ENCODE results near the gene DOCK2. TPM values are rescaled to one million over a fixed set of nuclear protein-coding genes. Genes with fewer than 3 reads are reported as not detected.

The DOCK2 gene
- total RNA-seq, 1 experiment from 2014 or later: 2.2 TPM

DNA sequence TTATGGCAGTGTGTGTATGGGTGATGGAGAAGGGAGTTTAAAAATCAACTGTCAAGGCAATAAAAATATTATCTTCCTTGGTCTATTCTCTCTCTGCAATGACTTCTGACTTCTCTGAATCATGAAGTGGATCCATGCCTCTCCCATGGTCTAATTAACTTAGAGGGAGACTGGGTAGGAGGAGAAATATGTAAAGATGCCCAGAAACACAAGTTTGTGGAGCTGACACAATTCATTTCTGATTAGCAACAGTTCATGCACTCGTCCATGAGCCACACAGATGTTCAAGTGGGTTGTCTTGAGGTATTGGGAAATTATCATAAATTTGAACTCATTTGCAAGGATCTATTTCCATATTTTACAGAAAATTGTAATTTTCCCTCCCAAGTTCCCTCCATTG, 305.1 kb downstream of the DOCK2 start:
- Histone ChIP-seq H3K4me1 (ENCODE audit: insufficient read depth, low read length, poor library complexity, severe bottlenecking) (peaks cover 10% of the 10 kb centered on the region), H3K36me3 (ENCODE audit: insufficient read depth, low read length, poor library complexity, severe bottlenecking) (no peaks in the 10 kb centered on the region), H3K4me3 (ENCODE audit: low read depth, low read length, poor library complexity, severe bottlenecking) (no peak overlapping the region), H3K9me3 (ENCODE audit: low read depth, low read length, poor library complexity, severe bottlenecking) (no peaks in the 10 kb centered on the region), H3K27me3 (replicated peaks; ENCODE audit: insufficient read depth, low read depth, low read length, poor library complexity) (no peaks in the 10 kb centered on the region), H3K27ac (ENCODE audit: low read depth, low read length, poor library complexity, severe bottlenecking) (no peak overlapping the region)
- DNase-seq (ENCODE audit: low spot score): no peak
- intact Hi-C loops (cut with micrococcal nuclease; ENCODE audit: unreplicated experiment): no loop called here
- ChIA-PET CTCF (no interaction called here), POLR2A (ENCODE audit: low non-redundant PET) (no interaction called here)
- BruUV-seq (replicated peaks): no TSS peak
- TF ChIP-seq CTCF (conservative IDR thresholded peaks at IDR 0.05; ENCODE audit: low read depth, low read length) (no peak), EZH2 (IDR thresholded peaks at IDR 0.05; ENCODE audit: borderline replicate concordance, low read depth, low read length, poor library complexity, severe bottlenecking) (no peak)

- no peak overlapping the region for H3K4me3 ChIP-seq (ENCODE audit: low read depth, low read length, poor library complexity, severe bottlenecking)
- POLR2A ChIA-PET (ENCODE audit: low non-redundant PET): no interaction called here
- no peaks in the 10 kb centered on the region for H3K9me3 ChIP-seq (ENCODE audit: low read depth, low read length, poor library complexity, severe bottlenecking)
- H3K4me1 ChIP-seq (ENCODE audit: insufficient read depth, low read length, poor library complexity, severe bottlenecking): peaks cover 10% of the 10 kb centered on the region
- TF ChIP-seq CTCF (conservative IDR thresholded peaks at IDR 0.05; ENCODE audit: low read depth, low read length) (no peak), EZH2 (IDR thresholded peaks at IDR 0.05; ENCODE audit: borderline replicate concordance, low read depth, low read length, poor library complexity, severe bottlenecking) (no peak)
- BruUV-seq (replicated peaks): no TSS peak
- no peaks in the 10 kb centered on the region for H3K36me3 ChIP-seq (ENCODE audit: insufficient read depth, low read length, poor library complexity, severe bottlenecking)
- no peak for DNase-seq (ENCODE audit: low spot score)
- intact Hi-C loops (cut with micrococcal nuclease; ENCODE audit: unreplicated experiment): no loop called here
- H3K27me3 ChIP-seq (replicated peaks; ENCODE audit: insufficient read depth, low read depth, low read length, poor library complexity): no peaks in the 10 kb centered on the region
- no peak overlapping the region for H3K27ac ChIP-seq (ENCODE audit: low read depth, low read length, poor library complexity, severe bottlenecking)
- CTCF ChIA-PET: no interaction called here
Measured at GRCh38 chr5:169943026-169943425, 306.0 kb downstream of the DOCK2 start.

DNA sequence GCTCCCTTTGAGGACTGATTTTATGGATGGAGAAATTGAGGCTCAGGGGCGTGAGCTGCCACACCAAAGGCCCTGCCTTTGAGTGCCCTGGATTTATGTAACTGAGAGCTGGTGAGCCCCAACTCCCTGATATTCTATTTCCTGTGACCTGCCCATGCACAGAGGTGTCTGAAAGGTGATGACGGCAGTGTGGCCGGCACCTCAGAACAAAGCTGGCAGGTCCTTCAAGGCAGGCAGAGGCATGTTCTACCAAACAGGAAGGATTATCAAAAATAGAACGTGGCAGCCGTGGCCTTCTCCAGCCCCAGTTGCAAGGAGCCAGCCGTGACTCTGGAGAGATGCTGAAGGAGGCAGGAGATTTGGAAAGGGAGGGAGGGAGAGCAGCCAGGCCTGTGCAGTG, 307.0 kb downstream of the DOCK2 start:
- Histone ChIP-seq H3K9me3 (ENCODE audit: low read depth, low read length, poor library complexity, severe bottlenecking) (no peaks in the 10 kb centered on the region), H3K27me3 (replicated peaks; ENCODE audit: insufficient read depth, low read depth, low read length, poor library complexity) (no peaks in the 10 kb centered on the region), H3K4me3 (ENCODE audit: low read depth, low read length, poor library complexity, severe bottlenecking) (no peak overlapping the region), H3K36me3 (ENCODE audit: insufficient read depth, low read length, poor library complexity, severe bottlenecking) (no peaks in the 10 kb centered on the region), H3K27ac (ENCODE audit: low read depth, low read length, poor library complexity, severe bottlenecking) (no peak overlapping the region), H3K4me1 (ENCODE audit: insufficient read depth, low read length, poor library complexity, severe bottlenecking) (peaks cover 10% of the 10 kb centered on the region)
- POLR2A ChIA-PET (ENCODE audit: low non-redundant PET): no interaction called here
- no TSS peak for BruUV-seq (replicated peaks)
- TF ChIP-seq CTCF (conservative IDR thresholded peaks at IDR 0.05; ENCODE audit: low read depth, low read length) (no peak), EZH2 (IDR thresholded peaks at IDR 0.05; ENCODE audit: borderline replicate concordance, low read depth, low read length, poor library complexity, severe bottlenecking) (no peak)
- CTCF ChIA-PET: no interaction called here
- no peak for DNase-seq (ENCODE audit: low spot score)
- intact Hi-C loops (cut with micrococcal nuclease; ENCODE audit: unreplicated experiment): no loop called here

Measured in A673 (cell line).